Muscle of back (tissue), 11 donors: Measurements from ENCODE around the gene MCU. TPM values are rescaled to one million over a fixed set of nuclear protein-coding genes. Genes with fewer than 3 reads are reported as not detected.
"Not testable (repeated sequence)": the region's sequence is repeated elsewhere in the genome, so short reads cannot be mapped to it uniquely, and the experiment has no call there.

Experiments
- DNase-seq, 3 donors: peaks; one replicate each; pipeline versions ENCODE4 v3.0.0 to v3.0.0-alpha.2; 2013
- polyA plus RNA-seq, 10 donors: library from polyadenylated mRNA; unstranded; fragments of 120-200 nt; gene quantifications; one replicate each; pipeline ENCODE4 v1.2.1, GENCODE V29; 2013; ENCODE audit not compliant: insufficient read length in 10 of 10

Gene MCU
- polyA plus RNA-seq, 10 donors = 86.6 to 152 (median 104) TPM

- no peak for DNase-seq
Observed at GRCh38 chr10:72893136-72893798, 201.3 kb downstream of the MCU start, which contains the start of gene OIT3. TSS of gene OIT3 (plus strand) at chr10:72893739. CDS start at chr10:72893799, 60 bp downstream.

GRCh38 chr10:72895236-72895850, 203.4 kb downstream of the MCU start:
- DNase-seq = no peak

- no peak for DNase-seq
Observed at GRCh38 chr10:72898616-72899015, 206.7 kb downstream of the MCU start.

GRCh38 chr10:72899545-72899944, 207.6 kb downstream of the MCU start:
- DNase-seq = no peak

GRCh38 chr10:72903941-72904446, 212.1 kb downstream of the MCU start:
- not testable (repeated sequence) for DNase-seq

- no peak for DNase-seq
Observed at GRCh38 chr10:72904806-72905205, 212.9 kb downstream of the MCU start.

- DNase-seq = no peak
Observed at GRCh38 chr10:72906446-72906845, 214.5 kb downstream of the MCU start.

GRCh38 chr10:72910705-72911104, 218.8 kb downstream of the MCU start:
- DNase-seq = no peak

- DNase-seq = no peak
Observed at GRCh38 chr10:72911758-72912157, 219.8 kb downstream of the MCU start.

GRCh38 chr10:72912736-72913135, 220.8 kb downstream of the MCU start:
- DNase-seq = no peak

GRCh38 chr10:72913287-72913686, 221.3 kb downstream of the MCU start:
- DNase-seq = no peak

GRCh38 chr10:72917201-72917600, 225.3 kb downstream of the MCU start:
- not testable (repeated sequence) for DNase-seq

GRCh38 chr10:72917803-72918332, 225.9 kb downstream of the MCU start:
- not testable (repeated sequence) for DNase-seq

GRCh38 chr10:72918352-72918751, 226.4 kb downstream of the MCU start:
- DNase-seq = no peak

- not testable (repeated sequence) for DNase-seq
Observed at GRCh38 chr10:72921147-72921683, 229.3 kb downstream of the MCU start.

- DNase-seq = no peak
Observed at GRCh38 chr10:72924351-72924750, 232.4 kb downstream of the MCU start.

GRCh38 chr10:72925951-72926465, 234.1 kb downstream of the MCU start:
- DNase-seq = no peak

GRCh38 chr10:72927485-72927884, 235.5 kb downstream of the MCU start:
- no peak for DNase-seq

GRCh38 chr10:72928798-72929197, 236.9 kb downstream of the MCU start:
- no peak for DNase-seq

- DNase-seq = peak in 2 of 3 donors; percentile 23 to 39
Observed at GRCh38 chr10:72930276-72930675, 238.3 kb downstream of the MCU start.

- DNase-seq = no peak
Observed at GRCh38 chr10:72932259-72933015, 240.5 kb downstream of the MCU start.

GRCh38 chr10:72935361-72935760, 243.4 kb downstream of the MCU start:
- no peak for DNase-seq
